ENCODE results near the gene SYNDIG1.

Gene SYNDIG1

GRCh38 chr20:24522452-24523330 lies 53.3 kb downstream of the SYNDIG1 start:
- DNase-seq = no peak
- Histone ChIP-seq H2BK120ac (ENCODE audit: low read depth, low read length) (no peak overlapping the region), H3K9me3 (ENCODE audit: control insufficient read depth, low read length) (no peaks in the 10 kb centered on the region), H2AK5ac (ENCODE audit: low read length, severe bottlenecking) (no peak overlapping the region), H3K9ac (ENCODE audit: low read length) (no peak overlapping the region), H4K91ac (ENCODE audit: low read length) (no peak overlapping the region), H2BK12ac (ENCODE audit: low read length in 2 of 2) (no peak overlapping the region), H3K27me3 (ENCODE audit: control insufficient read depth in 1 of 2, insufficient read depth in 1 of 2, low read length in 2 of 2) (no peaks in the 10 kb centered on the region), H3K14ac (ENCODE audit: low read length in 2 of 2) (no peak overlapping the region), H3K36me3 (ENCODE audit: control insufficient read depth in 1 of 2, insufficient read depth in 2 of 2, low read depth in 1 of 2, low read length in 2 of 2) (no peaks in the 10 kb centered on the region), H3K4ac (ENCODE audit: low read depth in 1 of 2, low read length in 2 of 2) (no peak overlapping the region), H3K4me1 (ENCODE audit: control insufficient read depth, insufficient read depth, low read depth, low read length) (no peaks in the 10 kb centered on the region), H3K4me2 (ENCODE audit: low read length, poor library complexity, severe bottlenecking) (no peak overlapping the region), H2AFZ (ENCODE audit: low read depth, low read length) (no peak overlapping the region), H3K4me3 (ENCODE audit: insufficient read depth in 1 of 2, low read depth in 1 of 2, low read length in 2 of 2) (no peak overlapping the region), H3K18ac (ENCODE audit: low read depth in 1 of 2, low read length in 2 of 2) (no peak overlapping the region), H2BK5ac (ENCODE audit: low read depth, low read length, poor library complexity, severe bottlenecking) (no peak overlapping the region), H3K23ac (ENCODE audit: low read length in 2 of 2) (no peak overlapping the region), H2BK15ac (ENCODE audit: low read depth, poor library complexity, severe bottlenecking) (no peak overlapping the region), H4K8ac (ENCODE audit: low read length) (no peak overlapping the region), H3K27ac (ENCODE audit: low read length, poor library complexity, severe bottlenecking) (no peak overlapping the region), H3K79me1 (replicated peaks; ENCODE audit: low read length, poor library complexity, severe bottlenecking) (no peaks in the 10 kb centered on the region)
- 67% methylated on average over 5 of the region's 5 CpGs for WGBS

- H4K8ac ChIP-seq (ENCODE audit: low read length) = no peak overlapping the region
- no peak overlapping the region for H2AFZ ChIP-seq (ENCODE audit: low read depth, low read length)
- no peak overlapping the region for H3K9ac ChIP-seq (ENCODE audit: low read length)
- no peak overlapping the region for H3K4me3 ChIP-seq (ENCODE audit: insufficient read depth in 1 of 2, low read depth in 1 of 2, low read length in 2 of 2)
- no peak overlapping the region for H2AK5ac ChIP-seq (ENCODE audit: low read length, severe bottlenecking)
- H3K4ac ChIP-seq (ENCODE audit: low read depth in 1 of 2, low read length in 2 of 2) = no peak overlapping the region
- H3K27me3 ChIP-seq (ENCODE audit: control insufficient read depth in 1 of 2, insufficient read depth in 1 of 2, low read length in 2 of 2) = no peaks in the 10 kb centered on the region
- H3K36me3 ChIP-seq (ENCODE audit: control insufficient read depth in 1 of 2, insufficient read depth in 2 of 2, low read depth in 1 of 2, low read length in 2 of 2) = no peaks in the 10 kb centered on the region
- no peak overlapping the region for H3K14ac ChIP-seq (ENCODE audit: low read length in 2 of 2)
- no peak for DNase-seq
- H3K9me3 ChIP-seq (ENCODE audit: control insufficient read depth, low read length) = no peaks in the 10 kb centered on the region
- H2BK15ac ChIP-seq (ENCODE audit: low read depth, poor library complexity, severe bottlenecking) = no peak overlapping the region
- H3K18ac ChIP-seq (ENCODE audit: low read depth in 1 of 2, low read length in 2 of 2) = no peak overlapping the region
- H3K23ac ChIP-seq (ENCODE audit: low read length in 2 of 2) = no peak overlapping the region
- H2BK120ac ChIP-seq (ENCODE audit: low read depth, low read length) = no peak overlapping the region
- H2BK5ac ChIP-seq (ENCODE audit: low read depth, low read length, poor library complexity, severe bottlenecking) = no peak overlapping the region
- H3K27ac ChIP-seq (ENCODE audit: low read length, poor library complexity, severe bottlenecking) = no peak overlapping the region
- no peak overlapping the region for H2BK12ac ChIP-seq (ENCODE audit: low read length in 2 of 2)
- H4K91ac ChIP-seq (ENCODE audit: low read length) = no peak overlapping the region
- no peaks in the 10 kb centered on the region for H3K4me1 ChIP-seq (ENCODE audit: control insufficient read depth, insufficient read depth, low read depth, low read length)
- 95% methylated on average over 5 of the region's 5 CpGs for WGBS
- no peaks in the 10 kb centered on the region for H3K79me1 ChIP-seq (replicated peaks; ENCODE audit: low read length, poor library complexity, severe bottlenecking)
- no peak overlapping the region for H3K4me2 ChIP-seq (ENCODE audit: low read length, poor library complexity, severe bottlenecking)
Observed at GRCh38 chr20:24523661-24524060, 54.2 kb downstream of the SYNDIG1 start.

GRCh38 chr20:24528583-24529368 lies 59.3 kb downstream of the SYNDIG1 start:
- Histone ChIP-seq H3K18ac (ENCODE audit: low read depth in 1 of 2, low read length in 2 of 2) (no peak overlapping the region), H3K4ac (ENCODE audit: low read depth in 1 of 2, low read length in 2 of 2) (no peak overlapping the region), H3K36me3 (ENCODE audit: control insufficient read depth in 1 of 2, insufficient read depth in 2 of 2, low read depth in 1 of 2, low read length in 2 of 2) (no peaks in the 10 kb centered on the region), H2AFZ (ENCODE audit: low read depth, low read length) (no peak overlapping the region), H3K4me1 (ENCODE audit: control insufficient read depth, insufficient read depth, low read depth, low read length) (no peaks in the 10 kb centered on the region), H3K4me3 (ENCODE audit: insufficient read depth in 1 of 2, low read depth in 1 of 2, low read length in 2 of 2) (no peak overlapping the region), H2BK15ac (ENCODE audit: low read depth, poor library complexity, severe bottlenecking) (no peak overlapping the region), H2BK120ac (ENCODE audit: low read depth, low read length) (no peak overlapping the region), H4K8ac (ENCODE audit: low read length) (no peak overlapping the region), H3K23ac (ENCODE audit: low read length in 2 of 2) (no peak overlapping the region), H3K27ac (ENCODE audit: low read length, poor library complexity, severe bottlenecking) (no peak overlapping the region), H3K27me3 (ENCODE audit: control insufficient read depth in 1 of 2, insufficient read depth in 1 of 2, low read length in 2 of 2) (no peaks in the 10 kb centered on the region), H2BK12ac (ENCODE audit: low read length in 2 of 2) (no peak overlapping the region), H3K4me2 (ENCODE audit: low read length, poor library complexity, severe bottlenecking) (no peak overlapping the region), H3K14ac (ENCODE audit: low read length in 2 of 2) (no peak overlapping the region), H2AK5ac (ENCODE audit: low read length, severe bottlenecking) (no peak overlapping the region), H3K79me1 (replicated peaks; ENCODE audit: low read length, poor library complexity, severe bottlenecking) (no peaks in the 10 kb centered on the region), H2BK5ac (ENCODE audit: low read depth, low read length, poor library complexity, severe bottlenecking) (no peak overlapping the region), H4K91ac (ENCODE audit: low read length) (no peak overlapping the region), H3K9ac (ENCODE audit: low read length) (no peak overlapping the region), H3K9me3 (ENCODE audit: control insufficient read depth, low read length) (no peaks in the 10 kb centered on the region)
- 70% methylated on average over 3 of the region's 3 CpGs for WGBS
- no peak for DNase-seq

GRCh38 chr20:24529369-24529719 lies 59.9 kb downstream of the SYNDIG1 start:
- no peaks in the 10 kb centered on the region for H3K27me3 ChIP-seq (ENCODE audit: control insufficient read depth in 1 of 2, insufficient read depth in 1 of 2, low read length in 2 of 2)
- 83% methylated on average over 1 of the region's 1 CpG for WGBS
- no peaks in the 10 kb centered on the region for H3K9me3 ChIP-seq (ENCODE audit: control insufficient read depth, low read length)
- H3K36me3 ChIP-seq (ENCODE audit: control insufficient read depth in 1 of 2, insufficient read depth in 2 of 2, low read depth in 1 of 2, low read length in 2 of 2) = no peaks in the 10 kb centered on the region
- no peak overlapping the region for H3K18ac ChIP-seq (ENCODE audit: low read depth in 1 of 2, low read length in 2 of 2)
- DNase-seq = no peak
- H2AK5ac ChIP-seq (ENCODE audit: low read length, severe bottlenecking) = no peak overlapping the region
- no peak overlapping the region for H3K14ac ChIP-seq (ENCODE audit: low read length in 2 of 2)
- H4K91ac ChIP-seq (ENCODE audit: low read length) = no peak overlapping the region
- H2BK15ac ChIP-seq (ENCODE audit: low read depth, poor library complexity, severe bottlenecking) = no peak overlapping the region
- H3K4me2 ChIP-seq (ENCODE audit: low read length, poor library complexity, severe bottlenecking) = no peak overlapping the region
- H3K4me1 ChIP-seq (ENCODE audit: control insufficient read depth, insufficient read depth, low read depth, low read length) = no peaks in the 10 kb centered on the region
- H2BK5ac ChIP-seq (ENCODE audit: low read depth, low read length, poor library complexity, severe bottlenecking) = no peak overlapping the region
- H2AFZ ChIP-seq (ENCODE audit: low read depth, low read length) = no peak overlapping the region
- H3K9ac ChIP-seq (ENCODE audit: low read length) = no peak overlapping the region
- H3K4me3 ChIP-seq (ENCODE audit: insufficient read depth in 1 of 2, low read depth in 1 of 2, low read length in 2 of 2) = no peak overlapping the region
- no peaks in the 10 kb centered on the region for H3K79me1 ChIP-seq (replicated peaks; ENCODE audit: low read length, poor library complexity, severe bottlenecking)
- no peak overlapping the region for H3K23ac ChIP-seq (ENCODE audit: low read length in 2 of 2)
- H3K4ac ChIP-seq (ENCODE audit: low read depth in 1 of 2, low read length in 2 of 2) = no peak overlapping the region
- no peak overlapping the region for H2BK12ac ChIP-seq (ENCODE audit: low read length in 2 of 2)
- no peak overlapping the region for H4K8ac ChIP-seq (ENCODE audit: low read length)
- H2BK120ac ChIP-seq (ENCODE audit: low read depth, low read length) = no peak overlapping the region
- no peak overlapping the region for H3K27ac ChIP-seq (ENCODE audit: low read length, poor library complexity, severe bottlenecking)
